HG03103 (cell line): ENCODE measurements around the gene ILK.

ENCODE experiments used
- ATAC-seq: cut with Tn5 transposase; IDR thresholded peaks from one replicate; pipeline ENCODE4 v1.9.1; 2021; ENCODE audit warnings: low read depth; ENCODE audit not compliant: unreplicated experiment

Gene ILK

GRCh38 chr11:6603287-6604080, at the start of gene ILK, which contains the start of gene RRP8:
ILK (plus strand) TSS chr11:6603774; CDS start chr11:6604272, 498 bp downstream.
RRP8 (minus strand) TSS chr11:6603616; CDS start chr11:6603502, 114 bp downstream.
- peak; percentile 78 for ATAC-seq

- no peak for ATAC-seq
These were observed 48.5 kb upstream of the ILK start for GRCh38 chr11:6554828-6555706.

GRCh38 chr11:6556139-6556949, 47.2 kb upstream of the ILK start:
- no peak for ATAC-seq

GRCh38 chr11:6557063-6557462, 46.5 kb upstream of the ILK start:
- no peak for ATAC-seq

- no peak for ATAC-seq
These were observed 45.6 kb upstream of the ILK start for GRCh38 chr11:6557761-6558674.

- ATAC-seq: no peak
These were observed 44.2 kb upstream of the ILK start for GRCh38 chr11:6559369-6559768.

GRCh38 chr11:6561288-6561687, 42.3 kb upstream of the ILK start:
- ATAC-seq: no peak

- ATAC-seq: no peak
These were observed 40.4 kb upstream of the ILK start for GRCh38 chr11:6563121-6563619.

GRCh38 chr11:6563667-6564066, 39.9 kb upstream of the ILK start:
- ATAC-seq: no peak

GRCh38 chr11:6565325-6565724, 38.2 kb upstream of the ILK start:
- no peak for ATAC-seq

- no peak for ATAC-seq
These were observed 37.4 kb upstream of the ILK start for GRCh38 chr11:6565988-6566703.

- no peak for ATAC-seq
These were observed 36.7 kb upstream of the ILK start for GRCh38 chr11:6566704-6567370.

GRCh38 chr11:6567371-6567745, 36.2 kb upstream of the ILK start:
- ATAC-seq: no peak

GRCh38 chr11:6568191-6568918, 35.2 kb upstream of the ILK start:
- ATAC-seq: no peak

GRCh38 chr11:6569706-6570105, 33.9 kb upstream of the ILK start:
- no peak for ATAC-seq

GRCh38 chr11:6570691-6571427, 32.7 kb upstream of the ILK start:
- no peak for ATAC-seq

- no peak for ATAC-seq
These were observed 32.1 kb upstream of the ILK start for GRCh38 chr11:6571434-6572008.
